Loucy (cell line): ENCODE data around the gene EPHA2.

Experiments
- EZH2phosphoT487 ChIP-seq: fragments of 200-600 bp; IDR thresholded peaks from 2 replicates; pipeline ENCODE4 v1.6.1; 2018; ENCODE audit warnings: antibody characterized with exemption, mild to moderate bottlenecking, moderate library complexity, borderline replicate concordance
- TF ChIP-seq, protein P1 (sequence below): fragments of 200-600 bp; sonication (generic); conservative IDR thresholded peaks from 2 replicates; pipeline ENCODE4 v1.5.1; 2014; ENCODE audit warnings: mild to moderate bottlenecking, antibody characterized with exemption, low read length

- TF ChIP-seq, protein P1, sequence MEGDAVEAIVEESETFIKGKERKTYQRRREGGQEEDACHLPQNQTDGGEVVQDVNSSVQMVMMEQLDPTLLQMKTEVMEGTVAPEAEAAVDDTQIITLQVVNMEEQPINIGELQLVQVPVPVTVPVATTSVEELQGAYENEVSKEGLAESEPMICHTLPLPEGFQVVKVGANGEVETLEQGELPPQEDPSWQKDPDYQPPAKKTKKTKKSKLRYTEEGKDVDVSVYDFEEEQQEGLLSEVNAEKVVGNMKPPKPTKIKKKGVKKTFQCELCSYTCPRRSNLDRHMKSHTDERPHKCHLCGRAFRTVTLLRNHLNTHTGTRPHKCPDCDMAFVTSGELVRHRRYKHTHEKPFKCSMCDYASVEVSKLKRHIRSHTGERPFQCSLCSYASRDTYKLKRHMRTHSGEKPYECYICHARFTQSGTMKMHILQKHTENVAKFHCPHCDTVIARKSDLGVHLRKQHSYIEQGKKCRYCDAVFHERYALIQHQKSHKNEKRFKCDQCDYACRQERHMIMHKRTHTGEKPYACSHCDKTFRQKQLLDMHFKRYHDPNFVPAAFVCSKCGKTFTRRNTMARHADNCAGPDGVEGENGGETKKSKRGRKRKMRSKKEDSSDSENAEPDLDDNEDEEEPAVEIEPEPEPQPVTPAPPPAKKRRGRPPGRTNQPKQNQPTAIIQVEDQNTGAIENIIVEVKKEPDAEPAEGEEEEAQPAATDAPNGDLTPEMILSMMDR: no peak
- no peak for TF ChIP-seq EZH2phosphoT487
Observed at GRCh38 chr1:16203550-16203949, 47.7 kb upstream of the EPHA2 start.
